ENCODE data around the gene LRRC75B.

GRCh38 chr22:24565077-24565476, 27.8 kb downstream of the LRRC75B start:
- TF ChIP-seq CTCF (IDR thresholded peaks at IDR 0.05) (no peak), POLR2A (IDR thresholded peaks at IDR 0.05) (no peak)

Data from testis (tissue), 2 donors.